Measurements from ENCODE around the gene SFT2D2.

Gene SFT2D2

DNA sequence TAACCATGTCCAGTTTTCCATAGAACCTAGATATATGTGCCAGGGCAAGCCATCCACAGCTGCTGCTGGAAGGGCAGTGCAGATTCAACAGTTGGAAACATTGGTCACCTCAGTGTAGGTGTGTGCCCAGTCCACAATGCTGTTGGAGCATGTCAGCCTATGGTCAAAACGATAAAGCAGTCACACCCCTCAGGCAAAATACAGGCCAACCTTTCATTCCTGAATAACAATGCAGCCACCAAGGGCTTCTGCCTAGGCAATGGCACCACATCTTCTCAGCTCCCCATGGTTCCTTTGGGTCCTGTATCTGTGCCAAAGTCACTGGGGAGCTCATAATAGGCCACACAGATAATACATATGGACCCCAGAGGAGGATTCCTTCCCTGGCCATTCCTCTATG lies 39.8 kb downstream of the SFT2D2 start:
- DNase-seq (ENCODE audit: low read depth, low spot score): no peak

DNA sequence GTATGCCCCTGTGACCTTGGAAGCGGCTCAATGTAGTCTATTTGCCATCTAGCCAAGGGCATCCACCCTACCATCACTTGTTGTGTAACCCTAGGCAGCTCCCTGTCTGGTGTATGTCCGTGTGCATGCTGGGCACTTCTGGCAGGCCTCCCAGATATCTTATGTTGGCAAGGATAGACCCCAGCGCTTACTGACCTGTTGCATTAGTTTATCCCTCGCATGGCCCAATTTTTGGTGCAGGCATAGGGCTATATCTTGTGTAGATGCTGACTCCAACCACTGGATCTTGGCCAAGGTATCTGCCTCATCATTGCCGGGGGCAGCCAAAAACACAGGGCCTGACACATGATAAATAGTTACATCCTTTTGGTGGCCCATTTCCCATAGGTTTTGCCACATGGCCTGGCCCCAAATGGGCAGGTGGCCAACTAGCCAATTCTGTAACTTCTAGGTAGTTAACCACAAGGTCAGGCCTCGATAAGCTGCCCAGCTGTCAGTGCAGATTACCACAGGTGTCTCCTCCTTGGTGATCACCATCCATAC lies 40.9 kb downstream of the SFT2D2 start:
- DNase-seq (ENCODE audit: low read depth, low spot score): no peak

DNA sequence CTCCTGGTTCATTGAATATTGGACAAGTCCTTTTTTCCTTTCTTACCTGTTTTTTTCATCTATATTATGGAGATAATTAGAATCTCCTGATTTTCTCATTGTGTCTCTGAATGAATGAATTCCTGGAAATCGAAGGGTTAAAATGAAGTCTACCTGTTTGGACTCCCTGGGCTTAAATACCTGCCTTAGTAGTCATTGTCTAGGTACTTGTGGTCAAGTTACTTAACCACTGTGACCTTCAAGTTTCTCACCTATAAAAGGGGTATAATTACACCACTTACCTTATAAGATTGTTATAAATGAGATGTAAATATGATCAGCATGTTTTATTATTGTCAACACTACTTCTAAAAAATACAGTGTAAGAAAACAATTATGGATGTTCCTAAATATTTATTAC lies 45.8 kb downstream of the SFT2D2 start:
- DNase-seq (ENCODE audit: low read depth, low spot score): no peak

DNA sequence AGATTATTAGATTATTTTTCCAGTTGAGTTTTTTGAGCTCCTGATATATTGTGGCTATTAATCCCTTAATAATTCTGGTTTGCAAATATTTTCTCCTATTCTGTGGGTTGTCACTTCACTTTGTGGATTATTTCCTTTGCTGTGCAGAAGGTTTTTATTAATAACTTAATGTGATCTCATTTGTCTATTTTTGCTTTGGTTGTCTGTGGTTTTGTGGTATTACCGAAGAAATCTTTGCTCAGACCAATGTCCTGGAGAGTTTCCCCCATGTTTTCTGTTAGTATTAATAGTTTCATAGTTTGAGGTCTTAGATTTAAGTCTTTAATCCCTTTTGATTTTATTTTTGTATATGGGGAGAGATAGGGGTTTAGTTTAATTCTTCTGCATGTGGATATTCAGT lies 47.8 kb downstream of the SFT2D2 start:
- no peak for DNase-seq (ENCODE audit: low read depth, low spot score)

DNA sequence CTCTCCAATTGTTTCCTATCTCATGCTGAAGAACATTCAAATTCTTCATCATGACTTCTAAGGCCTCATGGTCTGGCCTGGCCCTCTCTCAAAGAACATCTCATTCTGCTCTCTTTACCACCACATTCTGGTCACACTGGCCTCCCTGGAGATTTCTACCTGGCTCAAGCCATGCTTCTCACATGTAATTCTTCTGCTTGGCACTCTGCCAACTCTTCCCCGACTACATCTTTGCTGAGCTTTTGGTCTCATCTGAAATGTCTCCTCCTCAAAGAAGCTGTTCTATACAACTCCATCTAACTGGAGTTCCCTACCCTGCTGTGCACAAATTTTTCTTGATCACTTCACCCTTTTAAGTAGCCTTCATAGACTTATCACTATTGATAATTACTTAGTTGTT lies 53.4 kb downstream of the SFT2D2 start:
- no peak for DNase-seq (ENCODE audit: low read depth, low spot score)

DNA sequence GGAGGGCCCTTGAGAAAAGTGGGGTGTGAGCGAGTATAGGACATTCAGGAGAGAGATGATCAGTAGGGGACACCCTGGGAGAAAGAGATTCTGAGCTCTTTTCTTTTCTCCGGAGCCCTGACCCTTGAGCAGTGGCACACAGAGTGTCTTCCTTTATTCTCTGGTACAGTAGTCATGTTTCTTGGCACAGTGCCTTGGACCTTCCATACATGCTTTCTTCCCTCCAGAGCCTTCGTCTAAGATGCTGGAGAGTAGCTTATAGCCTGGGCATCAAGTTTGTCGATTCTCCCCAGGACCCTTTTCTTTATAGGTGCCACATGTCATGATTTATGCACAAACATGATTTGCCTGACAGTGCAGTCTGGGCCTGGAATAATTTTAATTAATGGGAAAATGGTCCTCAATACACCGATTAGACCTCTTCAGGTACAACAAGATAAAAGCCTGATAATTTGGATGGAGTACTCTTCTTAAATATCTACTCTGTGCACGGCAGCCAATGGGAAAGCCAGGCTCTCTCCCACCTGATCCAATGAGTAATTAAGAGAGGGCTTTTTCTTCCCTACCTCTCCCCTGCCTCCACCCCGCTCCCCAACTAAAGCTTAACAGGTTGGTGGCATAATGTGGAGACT lies 54.6 kb downstream of the SFT2D2 start, which contains the start of gene TBX19:
Gene TBX19, plus strand, starts transcription at position 582 of the 632 bp plus-strand sequence. CDS start 214 bp downstream, outside the sequence.
- DNase-seq (ENCODE audit: low read depth, low spot score): no peak

DNA sequence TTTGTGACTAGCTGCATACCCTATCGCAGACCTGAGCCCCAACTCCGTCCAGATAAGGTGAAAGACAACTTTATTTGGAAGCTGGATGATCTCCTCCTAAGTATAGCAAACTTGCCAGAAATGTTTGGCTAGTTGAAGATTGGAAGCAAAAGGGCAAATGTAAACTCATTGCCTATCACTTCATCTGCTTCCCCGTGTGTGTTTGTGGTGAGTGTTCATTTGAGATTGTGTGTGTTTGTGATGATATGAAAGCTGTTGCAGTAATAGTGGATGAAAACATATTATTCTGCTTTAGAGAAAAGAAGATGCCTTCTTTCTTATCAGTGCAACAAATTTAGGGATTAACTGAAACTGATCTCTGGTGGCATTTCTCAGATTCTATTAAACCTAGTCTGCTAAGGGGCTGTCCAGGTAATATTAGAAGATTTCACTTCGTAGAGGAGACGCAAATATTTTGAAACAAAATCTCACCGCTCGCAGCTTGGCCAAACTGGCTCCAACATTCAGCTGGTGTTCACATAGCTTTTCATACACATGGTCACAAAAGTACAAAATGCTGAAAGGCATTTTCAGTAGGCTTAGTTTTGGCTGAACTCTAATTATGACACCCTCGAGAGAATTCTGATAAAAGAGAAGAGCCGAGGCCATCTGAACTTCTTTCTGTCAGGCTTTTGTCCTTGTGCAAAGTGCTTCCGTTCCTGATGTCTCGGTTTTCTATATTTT lies 56.0 kb downstream of the SFT2D2 start:
- DNase-seq (ENCODE audit: low read depth, low spot score): no peak

DNA sequence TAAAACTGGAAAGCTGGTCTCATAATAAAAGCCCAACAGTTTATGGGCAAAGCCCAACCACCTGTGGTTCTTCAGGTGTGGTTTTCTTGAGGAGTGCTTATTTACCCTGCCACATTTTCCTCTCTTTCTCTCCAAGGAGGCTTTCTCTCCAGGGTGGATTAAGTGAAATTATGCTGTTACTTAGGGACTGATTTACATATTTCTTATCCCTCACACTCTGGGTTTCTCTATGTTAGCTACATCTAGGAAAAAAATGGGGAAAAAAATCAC lies 59.7 kb downstream of the SFT2D2 start:
- no peak for DNase-seq (ENCODE audit: low read depth, low spot score)

DNA sequence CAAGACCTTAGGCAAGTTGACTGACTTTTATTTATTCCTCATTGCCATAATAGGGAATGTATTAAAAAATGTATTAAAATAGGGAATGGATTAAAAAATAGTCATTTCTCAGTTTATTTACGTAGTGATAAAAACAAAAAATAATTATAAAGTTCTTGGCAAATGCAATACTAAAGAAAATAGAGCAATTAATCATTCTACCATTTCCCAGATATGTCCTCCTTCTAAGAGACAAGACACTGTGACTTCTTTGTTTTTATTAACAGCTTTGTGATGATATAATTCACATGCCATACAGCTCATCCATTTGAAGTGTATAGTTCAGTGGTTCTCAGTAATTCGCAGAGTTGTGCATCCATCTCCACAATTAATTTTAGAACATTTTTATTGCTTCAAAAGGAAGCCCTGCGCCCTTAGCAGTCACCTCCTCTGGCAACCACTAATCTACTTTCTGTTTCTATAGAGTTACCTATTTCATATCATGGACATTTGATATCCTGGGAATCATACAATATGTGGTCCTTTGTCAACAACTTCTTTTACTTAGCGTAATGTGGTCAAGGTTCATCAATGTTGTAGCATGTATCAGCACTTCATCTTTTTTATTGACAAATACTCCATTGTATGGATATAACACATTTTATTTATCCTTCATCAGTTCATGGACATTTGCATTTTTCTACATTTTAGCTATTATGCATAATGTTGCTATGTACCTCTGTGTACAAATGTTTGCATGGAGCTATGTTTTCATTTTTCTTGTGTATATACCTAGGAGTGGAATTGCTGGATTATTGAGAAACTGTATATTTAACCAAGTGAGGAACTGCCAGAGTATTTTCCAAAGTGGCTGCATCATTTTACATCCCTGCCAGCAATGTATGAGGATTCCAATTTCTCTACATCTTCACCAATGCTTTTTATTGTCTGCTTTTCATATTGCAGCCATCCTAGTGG lies 60.4 kb downstream of the SFT2D2 start:
- DNase-seq (ENCODE audit: low read depth, low spot score): no peak

DNA sequence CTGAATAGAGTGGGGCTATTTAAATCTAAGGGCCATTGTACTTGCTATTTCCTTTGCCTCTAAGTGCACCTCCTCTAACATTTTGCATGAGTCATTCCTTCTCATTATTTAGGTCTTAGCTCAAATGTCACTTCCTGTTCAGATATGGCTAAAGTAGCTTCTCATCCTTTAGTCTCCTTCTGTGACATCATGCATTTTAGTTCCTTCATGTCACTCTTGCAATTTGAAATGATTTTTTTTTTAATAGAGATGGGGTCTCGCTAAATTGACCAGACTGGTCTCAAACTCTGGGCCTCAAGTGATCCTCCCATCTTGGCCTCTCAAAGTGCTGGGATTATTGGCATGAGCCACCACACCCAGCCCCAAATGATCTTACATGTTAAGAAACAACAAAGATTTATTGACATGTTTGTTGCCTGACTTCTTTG lies 61.4 kb downstream of the SFT2D2 start:
- DNase-seq (ENCODE audit: low read depth, low spot score): no peak

DNA sequence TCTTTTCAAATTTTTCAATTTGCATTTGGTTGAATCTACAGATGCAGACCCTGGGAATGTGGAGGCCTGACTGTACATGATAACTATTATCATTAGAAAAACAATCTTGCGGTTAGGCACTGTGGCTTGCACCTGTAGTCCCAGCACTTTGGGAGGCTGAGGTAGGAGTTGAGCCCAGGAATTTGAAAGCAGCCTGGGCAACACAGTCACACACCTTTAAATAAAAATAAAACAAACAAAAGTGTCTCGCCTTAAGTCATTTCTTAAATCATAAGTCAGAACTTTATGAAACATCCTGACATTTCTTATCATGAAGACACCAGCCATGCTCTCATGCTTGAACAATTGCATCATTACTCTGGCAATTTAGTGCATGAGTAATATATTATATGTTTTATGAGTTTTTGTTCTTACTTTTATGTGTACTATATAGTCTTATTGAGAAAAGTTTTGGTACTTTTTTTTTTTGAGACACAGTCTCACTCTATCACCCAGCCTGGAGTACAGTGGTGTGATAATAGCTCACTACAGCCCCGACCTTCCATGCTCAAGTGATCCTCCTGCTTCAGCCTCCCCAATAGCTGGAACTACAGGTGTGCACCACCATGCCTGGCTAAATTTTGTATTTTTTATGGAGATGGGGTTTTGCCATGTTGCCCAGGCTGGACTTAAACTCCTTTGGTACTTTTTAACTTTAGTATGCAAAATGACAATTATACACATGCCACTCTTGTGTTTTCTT lies 62.7 kb downstream of the SFT2D2 start:
- no peak for DNase-seq (ENCODE audit: low read depth, low spot score)

DNA sequence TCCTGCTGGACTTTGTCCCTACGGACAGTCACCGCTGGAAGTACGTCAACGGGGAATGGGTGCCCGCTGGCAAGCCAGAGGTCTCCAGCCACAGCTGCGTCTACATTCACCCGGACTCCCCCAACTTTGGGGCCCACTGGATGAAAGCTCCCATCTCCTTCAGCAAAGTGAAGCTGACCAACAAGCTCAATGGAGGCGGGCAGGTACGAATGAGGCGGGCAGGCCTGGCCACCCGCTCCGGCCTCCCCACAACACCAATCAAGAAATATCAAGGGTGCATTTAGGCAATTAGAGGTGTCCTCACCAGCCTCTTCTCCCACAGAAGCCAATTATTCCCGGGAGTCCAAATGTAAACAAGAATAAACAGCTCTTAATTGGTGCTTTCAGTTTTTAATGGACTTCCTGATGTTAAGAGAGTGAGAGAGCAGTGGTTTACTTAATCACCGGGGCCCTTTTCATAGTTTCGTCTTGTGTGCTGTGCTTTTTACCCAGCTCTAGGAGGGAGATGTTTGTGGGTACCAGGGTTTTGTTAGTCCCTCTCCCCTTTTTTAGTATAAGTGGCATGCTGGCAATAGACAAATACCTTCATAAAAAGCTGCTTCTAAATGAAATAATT lies 65.5 kb downstream of the SFT2D2 start:
- no peak for DNase-seq (ENCODE audit: low read depth, low spot score)

DNA sequence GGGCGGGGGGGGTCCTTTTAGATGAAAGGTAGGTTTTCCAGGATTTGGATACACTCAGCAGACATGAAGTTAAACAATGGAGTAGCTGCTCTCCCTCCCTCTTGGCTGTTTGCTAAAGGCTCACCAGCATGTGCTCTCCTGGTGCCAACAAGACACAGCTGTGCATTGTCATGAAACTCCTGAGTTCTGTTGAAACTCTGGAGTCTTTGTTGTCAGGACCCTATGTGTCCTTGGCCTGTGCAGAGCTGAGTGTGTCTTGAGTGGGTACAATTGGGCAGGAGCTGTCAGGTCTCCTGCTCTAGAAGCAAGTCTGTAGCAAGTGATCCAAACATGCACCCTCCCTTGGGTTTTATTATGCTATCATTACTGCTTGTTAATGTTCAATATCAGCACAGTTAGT lies 67.6 kb downstream of the SFT2D2 start:
- DNase-seq (ENCODE audit: low read depth, low spot score): no peak

DNA sequence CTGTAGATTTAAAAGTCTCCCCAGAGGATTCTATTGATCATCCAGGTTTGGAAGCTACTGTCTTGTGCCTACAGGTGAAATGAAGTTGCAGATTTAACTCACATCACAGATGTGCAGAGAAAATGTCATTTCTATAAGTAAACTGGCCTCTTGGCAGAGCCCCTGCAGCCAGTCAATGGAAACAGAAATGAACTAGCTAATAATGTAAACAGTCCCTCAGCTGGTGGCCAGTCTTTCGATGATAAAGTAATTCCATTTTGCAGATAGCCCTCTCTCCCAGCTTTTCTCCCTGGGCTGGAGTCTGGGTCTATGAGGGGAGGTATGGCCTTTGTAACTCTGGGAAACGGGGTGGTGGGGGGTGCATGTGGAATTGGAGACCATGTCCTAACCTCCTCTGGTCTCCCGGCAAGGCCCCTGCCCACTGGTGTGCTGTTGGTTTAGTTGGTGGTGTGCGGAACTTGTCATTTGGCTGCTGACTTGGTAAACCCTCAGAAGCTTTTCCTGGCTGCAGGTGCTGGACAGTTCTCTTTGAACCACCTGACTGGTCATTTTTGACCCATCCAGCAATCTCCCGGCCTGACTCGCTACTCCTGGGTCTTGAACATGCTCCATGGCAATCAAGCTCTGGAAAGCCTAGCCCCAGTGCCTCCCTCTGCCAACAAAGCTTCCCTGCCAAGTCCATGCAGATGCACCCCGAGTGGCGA lies 69.8 kb downstream of the SFT2D2 start:
- no peak for DNase-seq (ENCODE audit: low read depth, low spot score)

DNA sequence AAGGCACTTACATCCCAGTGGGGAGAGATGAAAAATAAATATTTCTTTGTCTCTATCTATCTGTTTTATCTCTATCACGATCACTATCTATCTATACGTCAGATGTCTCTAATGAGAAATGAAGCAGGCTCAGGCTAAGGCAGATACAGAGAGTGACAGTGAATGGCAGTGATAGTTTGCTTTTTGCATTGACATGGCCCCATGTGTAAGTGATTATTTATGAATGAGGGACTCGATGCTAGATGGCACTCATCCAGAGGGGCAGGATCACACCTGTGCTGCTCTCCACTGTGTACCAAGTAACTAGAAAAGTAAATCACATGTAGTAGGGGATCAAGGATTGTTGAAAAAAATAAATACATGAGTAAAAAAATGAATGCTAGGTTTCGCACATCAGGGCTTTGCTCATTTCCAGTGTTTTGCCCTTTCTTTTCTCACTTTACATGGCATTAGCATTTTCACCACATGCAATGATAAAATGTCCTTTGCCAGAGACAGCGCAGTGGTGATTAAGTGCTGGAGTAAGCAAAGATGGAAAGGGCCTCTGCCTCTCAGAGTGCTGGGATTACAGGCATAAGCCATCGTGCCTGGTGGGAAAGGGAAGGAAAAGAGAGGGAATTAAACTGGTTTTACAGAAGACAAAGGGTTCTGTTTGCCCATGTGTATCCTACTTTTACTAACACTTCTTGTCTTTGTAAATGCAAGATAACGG lies 71.4 kb downstream of the SFT2D2 start:
- DNase-seq (ENCODE audit: low read depth, low spot score): no peak

DNA sequence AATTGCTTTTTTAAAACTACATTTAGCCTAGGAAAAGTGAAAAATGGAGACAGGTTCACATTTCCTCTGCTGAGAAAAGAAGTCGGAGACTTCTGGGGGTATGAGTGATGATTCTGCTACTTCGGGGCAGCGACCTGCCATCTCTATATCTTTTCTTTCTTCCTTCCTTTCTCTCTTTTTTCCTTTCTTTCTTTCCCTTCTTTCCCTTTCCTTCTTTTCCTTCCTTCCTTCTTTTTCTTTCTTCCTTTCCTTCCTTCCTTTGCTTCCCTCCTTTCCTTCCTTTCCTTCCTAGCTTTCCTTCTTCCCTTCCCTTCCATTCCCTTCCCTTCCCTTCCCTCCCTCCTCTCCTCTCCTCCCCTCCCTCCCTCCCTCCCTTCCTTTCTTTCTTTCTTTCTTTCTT lies 72.6 kb downstream of the SFT2D2 start:
- no peak for DNase-seq (ENCODE audit: low read depth, low spot score)

DNA sequence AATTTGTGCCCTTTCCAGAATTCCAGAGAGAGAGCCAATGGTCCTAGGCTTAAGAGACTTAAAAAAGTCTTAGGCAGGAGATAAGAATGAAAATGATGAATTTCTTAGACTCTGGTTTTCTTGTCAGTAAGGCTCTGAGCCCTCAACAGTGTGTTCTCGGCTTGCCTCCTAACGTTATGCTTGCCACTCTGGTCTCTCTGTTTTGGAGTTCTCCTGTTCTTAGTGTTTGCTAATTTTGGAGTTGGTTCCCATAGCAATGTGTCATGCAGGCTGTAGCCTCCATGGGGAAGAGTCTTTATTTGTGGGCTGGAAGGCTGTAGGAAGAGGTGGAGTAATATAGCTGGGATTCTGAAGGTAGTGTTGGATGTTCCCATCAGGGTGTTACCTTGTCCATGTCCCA lies 74.8 kb downstream of the SFT2D2 start:
- DNase-seq (ENCODE audit: low read depth, low spot score): no peak

DNA sequence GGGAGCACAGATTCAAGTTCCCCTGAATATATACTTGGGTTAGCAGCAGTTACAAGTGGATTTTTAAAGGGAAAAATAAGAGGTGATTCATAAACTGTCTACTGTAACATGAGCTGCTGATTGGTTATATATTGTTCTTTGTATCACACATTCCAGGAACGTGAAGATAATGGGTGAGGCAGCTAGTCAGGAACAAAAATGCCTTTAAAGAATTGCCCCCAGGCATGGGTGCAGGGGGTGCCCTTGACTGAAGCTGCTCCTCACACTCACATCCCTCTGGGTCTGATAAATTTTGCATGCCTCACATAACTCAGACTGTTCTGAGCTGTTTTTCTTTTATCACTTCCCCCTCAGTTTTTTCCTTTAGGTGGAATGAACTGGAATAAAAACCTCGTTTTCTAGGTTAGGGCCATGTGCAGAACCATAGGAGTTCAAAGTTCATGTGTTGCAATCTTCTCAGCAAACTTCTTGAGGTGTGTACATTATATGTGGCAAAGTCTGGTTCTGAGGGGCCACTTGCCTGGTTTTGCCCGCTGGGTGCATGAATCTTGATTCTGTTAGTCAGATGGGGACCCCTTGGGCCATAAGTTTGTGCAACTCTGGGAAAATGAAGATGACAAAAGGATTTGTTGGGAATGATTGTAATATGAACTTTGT lies 76.0 kb downstream of the SFT2D2 start:
- DNase-seq (ENCODE audit: low read depth, low spot score): no peak

All from activated CD4-positive, CD25-positive, alpha-beta regulatory T cell treated with anti-CD3 and anti-CD28 coated beads, Interleukin-2, amount 50 U/mL, for 16 hours (primary cell).